H9 (cell line): ENCODE measurements around the gene CALN1. TPM values are rescaled to one million over a fixed set of nuclear protein-coding genes. Genes with fewer than 3 reads are reported as not detected.
A peak's percentile ranks its signal among the peaks of the same experiment; 100 is the strongest.

ENCODE experiments used
- DNase-seq: peaks from one replicate; pipeline ENCODE4 v3.0.0-alpha.2; 2017
- H2AFZ ChIP-seq: one replicate; pipeline ENCODE4 v1.6.1; 2013; ENCODE audit warnings: mild to moderate bottlenecking, low read length, control low read depth, moderate library complexity
- H2AK5ac ChIP-seq: 2 replicates; pipeline ENCODE4 v1.6.1; 2013; ENCODE audit warnings: low read length, control low read depth, mixed read lengths; ENCODE audit not compliant: insufficient read length
- H2BK120ac ChIP-seq: one replicate; pipeline ENCODE4 v1.6.1; 2013; ENCODE audit warnings: low read depth, mild to moderate bottlenecking, low read length, control low read depth, inconsistent platforms; ENCODE audit not compliant: poor library complexity, severe bottlenecking
- H2BK12ac ChIP-seq: 2 replicates; pipeline ENCODE4 v1.6.1; 2013; ENCODE audit warnings: low read length, control low read depth, mixed read lengths, low read depth; ENCODE audit not compliant: insufficient read length
- H2BK15ac ChIP-seq: 2 replicates; pipeline ENCODE4 v1.6.1; 2013; ENCODE audit warnings: low read depth, low read length, control low read depth
- H2BK20ac ChIP-seq: one replicate; pipeline ENCODE4 v1.6.1; 2013; ENCODE audit warnings: low read depth, mild to moderate bottlenecking, low read length, control low read depth, inconsistent platforms; ENCODE audit not compliant: poor library complexity, severe bottlenecking
- H2BK5ac ChIP-seq: 2 replicates; pipeline ENCODE4 v1.6.1; 2013; ENCODE audit warnings: low read length, control low read depth, mixed read lengths; ENCODE audit not compliant: insufficient read length
- H3K14ac ChIP-seq: 2 replicates; pipeline ENCODE4 v1.6.1; 2013; ENCODE audit warnings: low read length, control low read depth; ENCODE audit not compliant: insufficient read depth
- H3K18ac ChIP-seq: 2 replicates; pipeline ENCODE4 v1.6.1; 2013; ENCODE audit warnings: low read depth, mild to moderate bottlenecking, mixed read lengths, low read length, control low read depth; ENCODE audit not compliant: insufficient read length
- H3K23ac ChIP-seq: 2 replicates; pipeline ENCODE4 v1.6.1; 2013; ENCODE audit warnings: low read length, control low read depth, mixed read lengths, low read depth; ENCODE audit not compliant: insufficient read length
- H3K23me2 ChIP-seq: 2 replicates; pipeline ENCODE4 v1.6.1; 2013; ENCODE audit warnings: low read depth, mild to moderate bottlenecking, mixed read lengths, low read length, control low read depth; ENCODE audit not compliant: insufficient read length, poor library complexity, severe bottlenecking
- H3K27ac ChIP-seq: 2 replicates; pipeline ENCODE4 v1.5.1; 2013; ENCODE audit warnings: low read length, control low read depth, mixed read lengths, low read depth; ENCODE audit not compliant: insufficient read length
- H3K27me3 ChIP-seq: 2 replicates; pipeline ENCODE4 v1.6.1; 2013; ENCODE audit warnings: low read length, control low read depth, inconsistent platforms; ENCODE audit not compliant: insufficient read depth
- H3K4ac ChIP-seq: 2 replicates; pipeline ENCODE4 v1.6.1; 2013; ENCODE audit warnings: low read depth, mild to moderate bottlenecking, control low read depth, inconsistent platforms, low read length, moderate library complexity
- H3K4me1 ChIP-seq: 2 replicates; pipeline ENCODE4 v1.6.1; 2013; ENCODE audit warnings: low read length, control low read depth, inconsistent platforms; ENCODE audit not compliant: insufficient read depth
- H3K4me2 ChIP-seq: 2 replicates; pipeline ENCODE4 v1.6.1; 2013; ENCODE audit warnings: low read length, control low read depth, mixed read lengths; ENCODE audit not compliant: insufficient read length, insufficient read depth
- H3K56ac ChIP-seq: 2 replicates; pipeline ENCODE4 v1.6.1; 2013; ENCODE audit warnings: low read depth, mild to moderate bottlenecking, mixed read lengths, low read length, control low read depth; ENCODE audit not compliant: insufficient read length
- H3K79me1 ChIP-seq: 2 replicates; pipeline ENCODE4 v1.6.1; 2013; ENCODE audit warnings: low read depth, mild to moderate bottlenecking, moderate library complexity, low read length, control low read depth, inconsistent platforms; ENCODE audit not compliant: insufficient read depth, poor library complexity, severe bottlenecking
- H3K79me2 ChIP-seq: 2 replicates; pipeline ENCODE4 v1.6.1; 2013; ENCODE audit warnings: low read length, control low read depth, inconsistent platforms; ENCODE audit not compliant: insufficient read depth
- H3K9ac ChIP-seq: 2 replicates; pipeline ENCODE4 v1.6.1; 2013; ENCODE audit warnings: low read length, control low read depth, mixed read lengths; ENCODE audit not compliant: insufficient read length; ENCODE audit errors: extremely low read depth
- H3K9me3 ChIP-seq: one replicate; pipeline ENCODE4 v1.6.1; 2013; ENCODE audit warnings: low read depth, low read length, inconsistent platforms; ENCODE audit not compliant: control insufficient read depth
- H3T11ph ChIP-seq: one replicate; pipeline ENCODE4 v1.6.1; 2013; ENCODE audit warnings: mild to moderate bottlenecking, low read length, control low read depth, inconsistent platforms
- H4K20me1 ChIP-seq: one replicate; pipeline ENCODE4 v1.6.1; 2013; ENCODE audit not compliant: control insufficient read depth, insufficient read length, insufficient read depth
- H4K5ac ChIP-seq: 2 replicates; pipeline ENCODE4 v1.6.1; 2013; ENCODE audit warnings: low read depth, mild to moderate bottlenecking, mixed read lengths, low read length, control low read depth; ENCODE audit not compliant: insufficient read length
- H4K8ac ChIP-seq: replicated peaks from 2 replicates; pipeline ENCODE4 v1.6.1; 2013; ENCODE audit warnings: low read length, control low read depth, mixed read lengths, low read depth; ENCODE audit not compliant: insufficient read length
- H4K91ac ChIP-seq: 2 replicates; pipeline ENCODE4 v1.6.1; 2013; ENCODE audit warnings: low read depth, mild to moderate bottlenecking, moderate library complexity, mixed read lengths, low read length, control low read depth; ENCODE audit not compliant: insufficient read length
- H3K27ac Mint-ChIP-seq, 3 experiments: 2 replicates in 2 of 3; 3 replicates in 1 of 3; pipeline ENCODE4 v1.8.0; 2020 to 2021; ENCODE audit warnings: mixed read lengths in 3 of 3, mild to moderate bottlenecking in 1 of 3, moderate library complexity in 1 of 3
- H3K27me3 Mint-ChIP-seq: 2 replicates; pipeline ENCODE4 v1.8.0; 2021; ENCODE audit warnings: low read depth, mild to moderate bottlenecking, moderate library complexity, mixed read lengths
- H3K36me3 Mint-ChIP-seq, 3 experiments: 2 replicates in 2 of 3; 3 replicates in 1 of 3; pipeline ENCODE4 v1.8.0; 2020 to 2021; ENCODE audit warnings: low read depth in 3 of 3, mixed read lengths in 3 of 3; ENCODE audit not compliant: insufficient read depth in 1 of 3
- H3K4me1 Mint-ChIP-seq, 2 experiments: 2 replicates each; pipeline ENCODE4 v1.8.0; 2020; ENCODE audit warnings: mixed read lengths in 2 of 2
- H3K4me3 Mint-ChIP-seq, 2 experiments: 2 replicates in 1 of 2; 3 replicates in 1 of 2; pipeline ENCODE4 v1.8.0; 2020 to 2021; ENCODE audit warnings: mild to moderate bottlenecking in 2 of 2, mixed read lengths in 2 of 2, moderate library complexity in 1 of 2
- H3K9me3 Mint-ChIP-seq, 2 experiments: 2 replicates in 1 of 2; 3 replicates in 1 of 2; pipeline ENCODE4 v1.8.0; 2020; ENCODE audit warnings: mild to moderate bottlenecking in 2 of 2, mixed read lengths in 2 of 2, moderate library complexity in 1 of 2
- CTCF ChIP-seq: fragments of 200-600 bp; sonication (generic); conservative IDR thresholded peaks from 3 replicates; pipeline ENCODE4 v1.8.0; 2021; ENCODE audit warnings: antibody characterized with exemption, mild to moderate bottlenecking
- WGBS: extraction: QIAGEN DNeasy Blood & Tissue Kit; methylation state at CpG from one replicate; pipeline ENCODE4 v1.1.7; 2013; ENCODE audit warnings: missing lambda C conversion rate, low lambda C conversion rate, mixed read lengths; ENCODE audit not compliant: insufficient read length; ENCODE audit errors: extremely low coverage; 5-methylcytosine and 5-hydroxymethylcytosine counted together
- total RNA-seq: library from RNA; stranded (reverse); gene quantifications from 2 replicates; pipeline ENCODE4 v1.2.1, GENCODE V29; 2021

Gene CALN1
- total RNA-seq, 1 experiment from 2014 or later: 2.8 TPM

- Histone ChIP-seq H3K4me2 (no peak overlapping the region), H2BK5ac (no peak overlapping the region), H3K79me1 (no peaks in the 10 kb centered on the region), H3K23ac (no peak overlapping the region), H3K14ac (no peak overlapping the region), H3K4ac (no peak overlapping the region), H2AFZ (no peak overlapping the region), H4K20me1 (no peaks in the 10 kb centered on the region), H3K79me2 (no peaks in the 10 kb centered on the region), H2BK120ac (no peak overlapping the region), H4K5ac (no peak overlapping the region), H2BK15ac (no peak overlapping the region), H3K18ac (no peak overlapping the region), H2BK20ac (no peak overlapping the region), H2BK12ac (no peak overlapping the region), H3K9me3 (no peaks in the 10 kb centered on the region), H4K91ac (no peak overlapping the region), H4K8ac (no peak overlapping the region), H3K4me1 (0 out of 2 replicates have a peak, but pooled peaks cover 3% of the 10 kb centered on the region), H3K9ac (no peak overlapping the region), H3K56ac (no peak overlapping the region), H3K27me3 (no peaks in the 10 kb centered on the region), H3K27ac (no peak overlapping the region), H2AK5ac (no peak overlapping the region), H3T11ph (no peak overlapping the region), H3K23me2 (no peaks in the 10 kb centered on the region)
- WGBS: no CpG with 5 or more reads among the region's 1 CpG
- Mint-ChIP-seq H3K4me1 (peaks cover 23 to 36% of the 10 kb centered on the region in 2 experiments), H3K27me3 (peaks cover 2% of the 10 kb centered on the region), H3K27ac (peak overlapping the region in 1 of 3 experiments; percentile 29; a peak in 1 of 7 replicates), H3K9me3 (peaks cover 2 to 3% of the 10 kb centered on the region in 2 experiments), H3K4me3 (no peak overlapping the region), H3K36me3 (no peaks in the 10 kb centered on the region; a peak in 1 of 7 replicates)
- no peak for DNase-seq
- no peak for TF ChIP-seq CTCF
Observed at GRCh38 chr7:72345208-72345727, 66.9 kb downstream of the CALN1 start.
